Caki2 (cell line): Measurements from ENCODE around the gene PDIA6. TPM values are rescaled to one million over a fixed set of nuclear protein-coding genes. Genes with fewer than 3 reads are reported as not detected.
A peak's percentile ranks its signal among the peaks of the same experiment; 100 is the strongest.
"Not testable (repeated sequence)": the region's sequence is repeated elsewhere in the genome, so short reads cannot be mapped to it uniquely, and the experiment has no call there.

ENCODE experiments used
- DNase-seq: peaks from one replicate; pipeline ENCODE4 v3.0.0-alpha.2; 2015; ENCODE audit warnings: low read depth
- in situ Hi-C: cut with HindIII; loops from 2 replicates; pipeline ENCODE4 v1.10.0; 2016; ENCODE audit warnings: low sequenced_read_pairs, low pct_unique_long_range_greater_than_20kb, mixed read lengths
- total RNA-seq: library from RNA; depleted of rRNA; stranded (reverse); fragments of >200 nt; shearing (Covaris generic); gene quantifications from 2 replicates; pipeline ENCODE4 v1.2.3, GENCODE V29; 2014; ENCODE audit warnings: low replicate concordance

Gene PDIA6
- total RNA-seq, 1 experiment from 2014 or later = 548 TPM

- in situ Hi-C loops = no loop called here
Observed at GRCh38 chr2:10790228-10790973, 22.2 kb downstream of the PDIA6 start.

DNA sequence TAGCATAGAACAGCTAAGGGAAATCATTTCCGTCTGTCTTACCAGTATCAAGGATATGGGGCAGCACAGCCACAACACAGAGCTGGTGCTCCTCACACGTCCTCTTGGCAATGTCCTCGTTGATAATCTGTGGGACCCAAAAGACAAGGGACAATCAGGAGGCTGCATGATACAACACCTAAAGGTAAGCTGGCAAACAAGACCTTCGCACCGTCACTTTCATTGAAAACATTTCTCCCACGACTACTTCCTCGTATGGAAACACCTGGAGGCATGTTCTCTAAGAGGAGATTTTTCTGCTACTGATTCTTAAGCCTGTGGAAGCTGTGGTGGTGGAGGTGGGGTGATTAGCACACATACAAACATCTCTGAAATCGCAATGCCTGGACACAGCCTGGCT is 23.7 kb downstream of the PDIA6 start:
- DNase-seq = no peak
- in situ Hi-C loops = no loop called here

More at GRCh38 chr2:10790228-10790973, 22.2 kb downstream of the PDIA6 start:
- peak; percentile 70 for DNase-seq

GRCh38 chr2:10787176-10787968 is 25.2 kb downstream of the PDIA6 start:
- in situ Hi-C loops = no loop called here
- DNase-seq = no peak

DNA sequence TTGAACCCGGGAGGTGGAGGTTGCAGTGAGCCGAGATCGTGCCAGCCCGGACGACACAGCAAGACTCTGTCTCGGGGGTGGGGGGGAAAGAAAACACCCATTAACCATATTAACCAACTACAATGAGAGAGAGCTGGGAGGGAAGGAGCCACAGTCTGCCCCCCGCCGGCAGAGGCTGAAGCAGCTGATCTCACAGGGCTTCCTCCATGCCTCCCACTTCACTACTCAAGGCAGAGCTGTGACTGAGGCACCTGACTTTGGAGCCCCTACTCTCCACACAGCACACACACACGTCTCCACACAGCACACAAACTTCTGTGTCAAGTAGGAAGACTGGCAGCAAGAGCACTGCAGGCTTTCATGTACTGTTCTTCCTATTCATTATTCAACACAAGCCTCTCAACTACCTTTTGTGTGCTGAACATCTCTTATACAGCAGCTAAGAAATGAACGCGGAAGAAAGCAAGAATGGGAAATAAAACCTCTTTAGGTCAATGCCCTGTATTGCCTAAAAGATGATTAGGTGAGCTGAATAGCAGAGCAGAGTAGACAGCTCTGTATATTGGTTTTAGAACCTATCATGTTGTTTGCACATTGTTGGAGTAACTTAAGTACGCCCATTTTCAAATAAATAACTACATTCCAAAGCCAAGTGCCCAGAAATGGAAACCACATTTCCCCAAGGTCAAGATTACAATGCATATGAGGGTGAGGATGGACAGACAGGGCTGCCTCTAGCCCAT is 26.2 kb downstream of the PDIA6 start:
- in situ Hi-C loops = no loop called here
- DNase-seq = no peak

DNA sequence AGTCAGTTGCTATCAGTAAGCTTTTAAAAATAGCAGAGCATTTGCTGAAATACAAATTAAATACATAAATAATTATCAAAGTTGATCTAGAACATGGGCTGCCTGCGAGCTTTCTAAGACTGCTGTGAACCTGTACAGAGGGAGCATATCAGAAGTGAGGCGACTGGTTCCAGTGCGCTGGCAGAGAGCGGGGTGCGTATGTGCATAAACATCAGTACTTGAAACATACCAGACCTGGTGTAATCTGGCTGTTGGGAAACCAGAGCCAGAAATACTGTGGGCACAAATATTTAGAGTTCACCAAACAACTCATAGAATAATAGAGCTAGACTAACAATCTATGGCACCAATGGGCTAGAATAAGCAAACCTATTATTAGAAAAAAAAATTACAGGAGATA is 27.3 kb downstream of the PDIA6 start:
- no peak for DNase-seq
- in situ Hi-C loops = no loop called here

- in situ Hi-C loops = no loop called here
- no peak for DNase-seq
Observed at GRCh38 chr2:10784719-10785118, 27.9 kb downstream of the PDIA6 start.

GRCh38 chr2:10783421-10783820 is 29.2 kb downstream of the PDIA6 start:
- in situ Hi-C loops = no loop called here
- peak; percentile 9 for DNase-seq

- in situ Hi-C loops = no loop called here
- DNase-seq = no peak
Observed at GRCh38 chr2:10781746-10782145, 30.8 kb downstream of the PDIA6 start.

DNA sequence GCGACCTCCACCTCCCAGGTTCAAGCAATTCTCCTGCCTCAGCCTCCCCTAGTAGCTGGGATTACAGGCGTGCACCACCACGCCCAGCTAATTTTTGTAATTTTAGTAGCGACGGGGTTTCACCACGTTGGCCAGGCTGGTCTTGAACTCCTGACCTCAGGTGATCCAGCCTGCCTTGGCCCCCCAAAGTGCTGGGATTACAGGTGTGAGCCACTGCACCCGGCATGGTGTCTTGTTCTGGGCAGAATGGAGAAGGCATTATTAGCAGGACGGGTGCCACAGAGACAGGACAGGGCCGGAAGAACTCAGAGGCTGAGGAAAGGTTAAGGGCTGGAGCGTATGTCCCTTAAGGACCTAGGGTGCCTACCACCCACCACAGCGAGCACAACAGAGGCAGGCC is 31.8 kb downstream of the PDIA6 start:
- DNase-seq, in situ Hi-C loops: not testable (repeated sequence)

- no peak for DNase-seq
- in situ Hi-C loops = no loop called here
Observed at GRCh38 chr2:10780491-10780820, 32.1 kb downstream of the PDIA6 start.

GRCh38 chr2:10779776-10780490 is 32.7 kb downstream of the PDIA6 start:
- no peak for DNase-seq
- in situ Hi-C loops = no loop called here

DNA sequence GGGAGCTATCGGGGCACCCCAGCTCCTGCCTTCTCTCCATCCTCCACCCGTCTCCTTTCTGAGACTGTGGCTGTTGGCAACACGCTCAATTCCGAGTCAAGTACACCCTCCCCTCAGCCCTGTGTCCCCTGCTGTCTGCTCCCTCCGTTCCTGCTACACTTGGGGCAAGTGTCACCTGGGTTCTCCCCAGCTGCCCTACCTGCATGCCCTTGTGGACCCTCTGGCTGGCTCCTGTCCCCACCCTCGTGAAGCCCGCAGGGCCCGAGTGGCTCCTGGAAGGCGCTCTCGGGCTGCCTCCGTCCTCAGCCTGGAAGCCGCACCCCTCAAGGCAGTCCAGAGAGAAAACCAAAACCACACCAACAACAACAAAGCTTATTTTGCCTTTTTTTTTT is 33.9 kb downstream of the PDIA6 start:
- in situ Hi-C loops = no loop called here
- no peak for DNase-seq

- in situ Hi-C loops = no loop called here
- DNase-seq = peak; percentile 39
Observed at GRCh38 chr2:10777842-10778723, 34.5 kb downstream of the PDIA6 start.

DNA sequence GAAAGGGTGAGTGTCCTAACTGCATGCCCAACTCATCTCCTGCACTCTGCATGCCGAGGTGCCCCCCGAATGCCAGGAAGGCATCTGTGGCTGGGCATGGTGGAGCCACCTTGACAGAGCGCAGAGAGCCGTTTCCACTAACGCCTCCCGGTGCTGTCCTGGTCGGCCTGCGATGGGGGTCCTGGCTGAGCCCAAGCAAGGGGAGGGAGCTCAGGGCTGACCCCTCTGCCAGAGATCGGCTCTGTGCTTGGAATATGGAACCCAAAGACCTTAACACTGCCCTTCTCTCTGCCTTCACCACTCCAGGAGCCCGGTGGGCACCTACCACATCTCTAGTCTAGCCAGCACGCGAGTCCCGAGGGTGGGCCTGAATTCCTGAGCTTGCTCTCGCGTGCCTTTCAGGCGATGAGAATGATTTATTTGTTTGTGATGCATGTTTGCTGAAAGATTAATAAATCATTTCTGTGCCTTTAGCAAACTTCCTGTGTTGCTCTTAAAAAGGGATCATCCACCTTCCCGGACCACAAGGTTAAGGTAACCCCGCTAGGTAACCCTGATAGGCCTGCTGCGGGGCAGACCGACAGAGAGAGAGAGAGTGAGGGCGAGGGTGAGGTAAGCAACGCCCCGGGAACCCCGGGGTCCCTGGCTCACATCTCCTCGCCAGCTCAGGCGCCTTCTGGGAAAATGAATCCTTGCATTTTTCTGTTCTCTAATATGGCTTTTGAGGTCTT is 35.3 kb downstream of the PDIA6 start:
- DNase-seq = no peak
- in situ Hi-C loops = no loop called here

DNA sequence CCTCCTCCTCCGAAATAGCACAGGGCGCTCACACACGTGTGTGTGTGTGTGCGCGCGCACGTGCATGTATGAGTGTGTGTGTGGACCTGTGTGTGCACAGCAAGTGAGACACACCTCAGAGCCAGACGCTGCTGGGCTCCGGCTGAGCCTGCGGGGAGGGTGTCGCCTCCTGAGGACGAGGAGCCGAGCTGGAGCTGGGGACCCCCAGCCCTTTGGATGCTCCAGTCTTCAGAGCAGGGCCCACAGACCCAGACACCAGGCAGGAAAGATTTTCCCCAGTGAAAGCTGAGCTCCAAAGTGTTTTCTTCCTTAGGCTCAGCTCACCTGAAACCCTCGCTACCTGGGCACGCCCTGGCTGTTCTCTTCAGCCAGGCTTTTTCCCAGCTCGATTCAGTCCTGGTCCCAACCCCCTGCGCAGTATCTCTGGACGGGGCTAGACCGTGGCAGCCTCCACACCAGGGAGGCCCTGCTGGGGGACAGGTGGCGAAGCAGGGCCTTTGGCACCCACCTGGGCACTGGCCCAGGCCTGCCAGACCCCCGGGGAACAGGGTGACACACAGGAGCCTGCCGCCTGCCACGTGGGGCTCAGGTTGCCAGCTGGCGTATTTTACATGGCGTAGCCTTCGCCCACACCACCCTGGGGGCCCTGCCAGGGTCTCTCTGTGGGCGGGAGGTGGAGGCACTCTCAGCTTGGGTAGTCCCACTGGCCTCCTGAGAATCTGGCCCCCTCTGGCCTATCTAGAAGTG is 36.2 kb downstream of the PDIA6 start:
- in situ Hi-C loops = no loop called here

DNA sequence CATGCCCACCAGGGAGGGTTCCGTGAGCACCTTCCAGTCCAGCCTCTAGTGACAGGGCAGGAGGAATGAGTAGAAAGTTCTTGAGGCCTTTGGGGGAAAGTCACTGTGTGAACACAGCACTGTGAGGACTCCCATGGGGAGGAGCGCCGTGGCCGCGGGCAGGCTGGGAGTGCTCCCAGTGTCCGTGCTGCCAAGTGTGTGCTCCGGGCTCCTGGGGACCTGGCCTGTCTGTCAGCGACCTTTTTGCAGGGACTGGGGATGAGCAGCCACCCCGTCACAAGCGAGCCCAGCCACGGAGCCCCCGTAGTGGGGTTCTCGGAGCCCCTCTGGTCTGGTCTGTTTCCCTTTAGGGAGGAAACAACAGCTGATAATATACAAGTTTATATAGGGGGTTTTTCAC is 36.8 kb downstream of the PDIA6 start:
- in situ Hi-C loops = no loop called here
- no peak for DNase-seq

More for the DNA sequence above, 36.2 kb downstream of the PDIA6 start:
- DNase-seq = no peak
